Right ventricle myocardium inferior (tissue), 1 donor: ENCODE data around the gene ZNF764. TPM values are rescaled to one million over a fixed set of nuclear protein-coding genes. Genes with fewer than 3 reads are reported as not detected.
A peak's percentile ranks its signal among the peaks of the same experiment; 100 is the strongest.
"Not testable (repeated sequence)": the region's sequence is repeated elsewhere in the genome, so short reads cannot be mapped to it uniquely, and the experiment has no call there.

Experiments used
- ATAC-seq: fragments of 200-7000 bp; cut with Tn5 transposase; one replicate; pipeline ENCODE4 v1.9.1; 2020; ENCODE audit warnings: mild to moderate bottlenecking, moderate library complexity
- DNase-seq: peaks from one replicate; pipeline ENCODE4 v3.0.0; 2021; ENCODE audit errors: missing footprints
- intact Hi-C: fragments of 100-400 bp; cut with DNase I; formaldehyde crosslinking; loops from one replicate; pipeline ENCODE4 v1.11.0; 2022
- total RNA-seq: library from RNA; stranded (reverse); fragmentation: NEBNext Ultra II Directional; extraction: Animal tissue kit (Norgen Biotek cat#: 25700); gene quantifications from one replicate; pipeline ENCODE4 v1.2.1, GENCODE V29; 2021
- donor health status: DM: no; HTN: yes; CAD: no; lungs with severe emphysema.

Gene ZNF764
- total RNA-seq, 1 donor from 2014 or later, result 10.0 TPM

DNA sequence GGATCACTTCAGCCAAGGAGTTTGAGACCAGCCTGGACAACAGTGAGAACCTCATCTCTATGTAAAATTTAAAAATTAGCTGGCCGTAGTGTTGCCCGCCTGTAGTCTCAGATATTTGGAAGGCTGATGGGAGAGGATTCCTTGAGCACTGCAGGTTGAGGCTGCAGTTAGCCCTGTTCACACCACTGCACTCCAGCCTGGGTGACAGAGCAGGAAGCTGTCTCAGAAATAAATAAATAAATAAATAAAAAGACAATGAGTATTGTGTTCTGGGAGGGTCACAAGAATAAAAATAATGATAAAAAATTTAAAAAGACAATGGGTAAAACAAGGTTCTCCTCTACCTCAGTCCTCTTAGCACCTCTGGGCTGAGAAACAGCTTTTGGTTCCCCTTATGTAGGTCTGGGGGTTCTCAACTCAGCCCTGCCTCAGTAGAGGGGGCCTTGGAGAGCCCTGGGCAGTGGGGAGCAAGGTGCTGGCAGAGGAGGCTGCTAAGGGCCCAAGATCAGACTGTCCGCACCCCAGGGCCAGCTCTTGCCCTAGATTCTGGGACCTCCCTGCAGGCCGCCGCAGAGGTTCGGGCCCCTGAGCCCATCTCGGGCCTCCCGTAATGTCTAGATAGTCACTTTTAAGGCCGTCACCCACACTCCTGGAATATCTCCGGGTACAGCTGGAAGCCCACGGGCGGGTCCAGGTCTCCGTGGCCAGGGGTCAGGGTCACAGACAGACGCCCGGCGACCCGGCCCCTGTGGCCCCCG lies 3.4 kb downstream of the ZNF764 start:
- DNase-seq (no peak), ATAC-seq (no peak)
- intact Hi-C loops, result no loop called here

DNA sequence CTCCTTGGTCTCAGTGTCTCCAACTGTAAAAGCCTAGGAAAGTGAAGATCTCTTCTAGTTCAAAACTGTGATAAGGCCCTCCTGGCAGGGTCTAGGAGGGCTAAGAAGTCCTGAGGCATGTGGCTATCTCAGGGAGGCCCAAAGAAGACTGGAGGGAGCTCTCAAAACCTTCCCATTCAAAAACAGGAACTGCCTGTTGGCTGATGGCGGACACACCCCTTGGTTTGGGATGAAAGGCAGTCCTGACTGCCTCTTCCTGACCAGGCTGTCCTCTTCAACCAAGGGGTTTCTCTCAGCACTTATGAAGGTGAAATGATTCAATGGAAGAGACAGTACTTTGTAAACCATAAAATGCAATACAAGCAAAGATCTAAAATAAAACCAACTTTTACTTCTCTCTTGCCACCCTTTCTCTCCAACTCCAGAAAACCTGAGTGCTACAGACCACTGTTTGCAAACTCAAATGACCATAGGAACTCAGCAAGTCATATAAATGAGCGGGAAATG lies 4.7 kb downstream of the ZNF764 start:
- intact Hi-C loops, result no loop called here
- ATAC-seq (no peak), DNase-seq (no peak)

DNA sequence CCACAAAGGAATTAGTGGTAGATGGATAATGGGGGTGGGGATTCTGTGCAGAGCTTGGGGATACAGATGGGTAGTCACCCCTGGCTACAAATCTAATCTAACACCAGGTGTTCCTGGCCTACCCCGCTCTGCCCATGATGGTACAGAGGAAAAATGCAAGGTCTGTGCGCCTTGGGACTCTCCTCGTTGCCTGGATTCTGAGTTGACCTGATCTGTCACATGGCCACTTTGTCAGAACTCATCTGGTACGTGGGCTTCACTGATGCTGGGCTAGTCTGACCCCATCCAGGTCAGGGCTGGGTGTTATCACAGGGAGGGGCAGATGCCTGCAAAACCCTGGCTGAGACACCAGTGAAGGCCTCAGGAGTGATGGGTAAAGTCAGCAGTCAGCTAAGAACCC lies 5.2 kb downstream of the ZNF764 start:
- DNase-seq, result no peak
- intact Hi-C loops, result no loop called here
- no peak for ATAC-seq

DNA sequence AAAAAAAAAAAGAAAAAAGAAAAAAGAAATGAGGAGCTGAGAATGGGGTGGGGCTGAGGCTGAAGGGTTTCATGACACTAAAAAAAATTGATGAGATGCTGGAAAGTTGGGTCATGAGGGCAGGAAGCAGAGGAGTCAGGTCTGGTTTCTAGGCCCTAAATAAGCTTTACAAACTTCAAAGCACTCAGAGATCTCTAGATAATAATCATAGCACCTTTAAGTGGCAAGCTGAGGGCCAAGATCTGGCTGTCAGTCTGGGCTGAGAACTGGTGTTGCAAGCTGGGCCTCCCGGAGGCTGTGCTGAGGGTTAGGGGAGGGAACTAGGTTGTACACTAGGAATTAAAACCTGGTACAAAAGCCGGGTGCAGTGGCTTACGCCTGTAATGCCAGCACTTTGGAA lies 6.4 kb downstream of the ZNF764 start:
- no peak for DNase-seq
- ATAC-seq, result no peak
- intact Hi-C loops, result no loop called here

DNA sequence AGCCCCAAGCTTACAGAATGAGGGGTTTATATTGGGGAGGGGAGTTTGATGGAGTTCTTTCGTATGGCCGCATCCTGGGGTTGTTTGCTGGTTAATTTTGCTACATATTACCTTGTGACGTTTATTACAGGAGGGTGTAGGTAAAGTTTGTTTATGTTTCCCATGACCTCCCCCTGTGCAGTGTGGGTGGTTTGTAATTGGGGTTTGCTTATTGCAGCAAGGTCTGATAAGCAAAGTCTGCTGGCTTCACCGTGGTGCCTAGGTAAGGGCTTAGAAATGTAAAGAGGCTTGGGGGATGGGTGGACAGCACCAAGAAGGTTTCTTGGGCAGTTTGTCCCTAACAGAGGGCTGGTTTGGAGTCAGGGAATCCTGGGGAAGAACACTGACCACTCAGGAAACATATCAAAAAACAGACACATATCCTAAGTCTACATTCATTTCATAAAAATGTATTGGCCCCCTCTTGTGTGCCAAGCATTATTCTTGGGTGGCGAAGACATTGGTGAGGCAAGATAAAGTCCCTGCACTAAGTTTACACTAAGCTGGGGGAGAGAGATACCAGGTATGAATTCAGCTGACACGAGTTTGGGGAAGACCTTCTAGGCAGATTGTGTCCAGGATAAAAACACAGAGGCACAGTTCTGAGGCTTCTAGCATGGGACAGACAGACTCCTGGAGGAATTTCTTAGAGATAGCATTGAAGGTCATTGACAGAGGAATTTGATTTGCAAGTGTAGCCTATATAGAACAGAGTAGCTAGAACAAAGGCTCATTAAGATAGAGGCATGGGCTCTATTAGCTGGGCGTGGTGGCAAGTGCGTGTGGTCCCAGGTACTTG lies 9.5 kb downstream of the ZNF764 start:
- ATAC-seq (peak; percentile 18), DNase-seq (no peak)
- intact Hi-C loops, result no loop called here

DNA sequence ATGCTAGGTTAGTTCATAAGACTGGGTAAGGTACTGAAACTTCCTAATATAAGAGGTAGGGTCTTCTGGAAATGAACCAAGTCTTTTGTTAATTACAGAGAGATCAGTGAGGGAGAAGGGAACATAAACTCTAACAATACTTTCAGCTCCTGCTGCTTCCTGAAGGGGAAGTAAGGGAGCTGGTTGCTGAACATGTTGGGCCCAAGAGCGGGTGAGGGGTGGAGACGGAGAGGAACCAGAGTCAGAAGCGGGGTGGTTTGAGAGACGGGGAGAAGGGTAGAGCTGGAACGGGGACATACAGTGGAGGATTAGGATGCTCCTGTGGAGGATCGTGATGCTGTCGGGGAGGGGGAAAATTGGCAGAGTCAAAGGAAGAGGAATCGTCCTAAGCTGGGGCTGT lies 12.1 kb downstream of the ZNF764 start:
- no peak for ATAC-seq
- intact Hi-C loops, result no loop called here
- DNase-seq, result no peak

DNA sequence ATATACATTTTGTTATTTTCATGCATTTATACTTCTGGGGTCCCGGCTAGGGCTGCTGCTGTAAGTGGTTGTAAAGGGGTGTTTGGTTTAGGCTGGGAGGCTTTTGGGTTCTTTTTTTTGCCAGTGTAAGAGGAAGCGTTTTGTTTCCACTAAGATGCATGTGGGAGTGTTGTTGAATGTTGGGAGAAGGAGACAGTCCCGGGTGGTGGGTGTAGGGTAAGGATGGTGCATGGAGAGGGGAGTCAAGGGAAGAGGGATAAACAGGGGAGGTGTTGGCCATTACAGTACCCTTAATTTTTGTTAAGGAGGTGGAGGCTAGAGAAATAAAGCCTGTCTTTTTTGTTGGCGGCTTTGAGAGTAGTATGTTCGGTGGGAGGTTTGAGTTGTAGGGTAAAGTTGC lies 15.1 kb downstream of the ZNF764 start:
- ATAC-seq, result no peak
- intact Hi-C loops, result no loop called here
- no peak for DNase-seq

DNA sequence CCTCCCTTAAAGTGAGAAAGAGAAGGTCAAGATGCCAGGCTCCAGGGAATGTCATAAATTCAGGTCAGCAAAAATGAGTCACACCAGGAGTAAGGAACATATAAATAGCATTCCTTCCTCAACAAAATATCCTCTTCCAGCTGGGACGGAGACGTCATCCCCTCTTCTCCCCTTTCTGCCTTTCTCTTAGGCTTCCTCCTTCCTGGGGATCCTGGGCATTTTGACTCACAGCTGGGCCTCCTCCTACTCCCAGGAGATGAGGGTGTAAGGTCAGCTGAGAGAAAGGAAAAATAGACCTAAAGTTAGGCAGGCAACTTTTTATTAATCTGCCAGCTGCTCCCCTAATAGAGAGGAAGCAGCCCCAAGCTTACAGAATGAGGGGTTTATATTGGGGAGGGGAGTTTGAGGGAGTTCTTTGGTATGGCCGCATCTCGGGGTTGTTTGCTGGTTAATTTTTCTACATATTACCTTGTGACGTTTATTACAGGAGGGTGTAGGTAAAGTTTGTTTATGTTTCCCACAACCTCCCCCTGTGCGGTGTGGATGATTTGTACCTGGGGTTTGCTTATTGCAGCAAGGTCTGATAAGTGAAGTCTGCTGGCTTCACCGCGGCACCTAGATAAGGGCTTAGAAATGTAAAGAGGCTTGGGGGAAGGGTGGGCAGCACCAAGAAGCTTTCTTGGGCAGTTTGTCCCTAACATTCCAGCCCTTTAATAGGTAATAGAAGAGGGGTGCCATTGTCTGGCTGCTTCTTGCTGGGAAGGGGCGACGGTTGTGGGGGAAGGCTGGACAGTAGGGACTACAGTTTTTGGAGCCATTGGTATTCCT lies 16.5 kb downstream of the ZNF764 start:
- no peak for ATAC-seq

DNA sequence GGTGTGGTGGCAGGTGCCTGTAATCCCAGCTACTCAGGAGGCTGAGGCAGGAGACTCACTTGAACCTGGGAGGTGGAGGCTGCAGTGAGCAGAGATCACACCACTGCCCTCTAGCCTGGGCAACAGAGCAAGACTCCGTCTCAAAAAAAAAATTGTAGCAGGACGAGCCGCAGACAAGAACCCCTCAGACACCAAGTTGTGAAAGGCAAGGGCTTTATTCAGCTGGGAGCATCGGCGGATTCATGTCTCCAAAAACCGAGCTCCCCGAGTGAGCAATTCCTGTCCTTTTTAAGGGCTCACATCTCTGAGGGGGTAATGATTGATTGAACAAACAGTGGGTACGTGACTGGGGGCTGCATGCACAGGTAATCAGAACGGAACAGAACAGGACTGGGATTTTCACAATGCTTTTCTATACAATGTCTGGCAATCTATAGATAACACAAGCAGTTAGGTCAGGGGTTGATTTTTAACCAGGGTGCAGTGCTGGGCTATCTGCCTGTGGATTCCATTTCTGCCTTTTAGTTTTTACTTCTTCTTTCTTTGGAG lies 17.2 kb downstream of the ZNF764 start:
- DNase-seq, ATAC-seq, intact Hi-C loops: not testable (repeated sequence)

More for the DNA sequence above, 16.5 kb downstream of the ZNF764 start:
- DNase-seq, result no peak
- intact Hi-C loops, result no loop called here

DNA sequence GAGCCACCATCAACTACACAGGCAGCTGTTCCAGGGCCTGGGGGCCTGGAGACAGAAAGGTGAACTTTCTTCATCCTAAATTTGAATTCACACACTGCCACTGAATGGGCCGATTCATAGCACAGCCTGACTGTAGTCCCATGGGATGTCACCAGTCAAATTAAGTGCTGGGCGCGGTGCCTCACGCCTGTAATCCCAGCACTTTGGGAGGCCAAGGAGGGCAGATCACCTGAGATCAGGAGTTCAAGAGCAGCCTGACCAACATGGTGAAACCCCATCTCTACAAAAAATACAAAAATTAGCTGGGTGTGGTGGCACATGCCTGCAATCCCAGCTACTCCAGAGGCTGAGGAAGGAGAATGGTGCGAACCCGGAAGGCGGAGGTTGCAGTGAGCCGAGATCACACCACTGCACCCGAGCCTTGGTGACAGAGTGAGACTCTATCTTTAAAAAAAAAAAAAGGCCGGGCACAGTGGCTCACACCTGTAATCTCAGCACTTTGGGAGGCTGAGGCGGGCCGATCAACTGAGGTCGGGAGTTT lies 18.1 kb downstream of the ZNF764 start:
- DNase-seq, ATAC-seq, intact Hi-C loops: not testable (repeated sequence)

DNA sequence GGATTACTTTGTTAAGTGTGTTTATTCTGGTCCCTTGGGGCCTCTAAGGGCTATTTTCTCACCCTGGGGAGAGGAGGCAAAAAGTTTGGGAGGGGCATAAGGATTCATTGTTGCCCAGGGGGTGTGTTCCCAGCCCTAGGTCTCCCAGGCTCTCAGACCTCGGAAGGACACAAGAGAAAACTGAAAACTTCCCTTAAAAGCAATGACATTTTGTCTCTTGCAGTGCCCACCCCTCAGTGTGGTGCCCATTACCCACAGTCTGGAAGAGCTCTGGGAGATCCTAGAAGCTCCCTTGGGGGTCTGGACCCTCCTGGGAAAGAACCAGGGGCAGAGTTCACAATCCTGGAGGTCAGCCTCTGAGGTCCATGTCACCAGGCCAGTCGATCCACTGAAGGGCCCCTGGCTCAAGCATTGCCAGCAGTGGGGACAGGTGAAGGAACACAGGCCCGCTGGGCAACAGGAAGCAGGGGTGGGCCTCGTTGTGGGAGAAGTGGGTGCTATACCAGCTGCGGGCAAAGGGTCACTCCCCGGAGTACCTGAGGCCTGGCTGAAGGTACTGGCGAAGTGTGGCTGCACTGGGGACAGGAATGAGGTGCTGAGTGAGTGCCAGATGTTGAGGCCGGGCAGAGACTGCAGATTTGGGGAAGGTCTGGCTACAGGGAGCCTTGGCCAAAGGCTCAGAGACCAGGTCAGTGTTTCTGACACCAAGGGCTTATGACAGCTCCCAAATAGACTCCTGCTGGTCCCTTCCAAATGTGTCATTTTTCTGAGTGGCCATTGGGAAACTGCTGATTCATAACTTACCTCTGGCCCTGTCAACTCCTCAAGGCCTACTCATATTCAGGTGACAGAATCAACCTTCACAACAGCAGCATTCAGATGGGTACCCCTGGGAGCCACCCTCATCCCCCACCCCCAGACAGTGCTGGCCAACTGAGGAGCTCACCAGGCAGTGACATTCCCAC lies 18.9 kb downstream of the ZNF764 start:
- intact Hi-C loops, result no loop called here
- ATAC-seq (peak; percentile 77), DNase-seq (no peak)

DNA sequence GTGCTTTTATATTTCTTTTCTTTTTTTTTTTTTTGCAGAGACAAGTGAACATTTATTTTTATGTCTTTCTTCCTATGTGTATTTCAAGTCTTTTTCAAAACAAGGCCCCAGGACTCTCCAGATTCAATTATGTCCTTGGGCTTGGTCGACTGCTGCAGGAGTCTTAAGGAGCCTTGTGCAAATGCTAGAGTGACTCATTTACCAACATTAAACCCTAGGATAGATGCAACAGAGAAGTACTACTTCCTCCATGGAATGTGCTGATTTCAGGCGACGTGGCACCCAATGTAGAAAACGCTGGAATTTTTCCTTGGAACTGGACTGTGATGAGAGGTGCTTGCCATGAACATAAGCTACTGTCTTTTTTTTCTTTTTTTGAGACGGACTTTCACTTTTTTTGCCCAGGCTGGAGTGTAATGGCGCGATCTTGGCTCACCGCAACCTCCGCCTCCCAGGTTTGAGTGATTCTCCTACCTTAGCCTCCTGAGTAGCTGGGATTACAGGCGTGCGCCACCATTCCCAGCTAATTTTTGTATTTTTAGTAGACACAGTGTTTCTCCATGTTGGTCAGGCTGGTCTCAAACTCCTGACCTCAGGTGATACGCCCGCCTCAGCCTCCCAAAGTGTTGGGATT lies 21.7 kb downstream of the ZNF764 start:
- intact Hi-C loops, DNase-seq, ATAC-seq: not testable (repeated sequence)

DNA sequence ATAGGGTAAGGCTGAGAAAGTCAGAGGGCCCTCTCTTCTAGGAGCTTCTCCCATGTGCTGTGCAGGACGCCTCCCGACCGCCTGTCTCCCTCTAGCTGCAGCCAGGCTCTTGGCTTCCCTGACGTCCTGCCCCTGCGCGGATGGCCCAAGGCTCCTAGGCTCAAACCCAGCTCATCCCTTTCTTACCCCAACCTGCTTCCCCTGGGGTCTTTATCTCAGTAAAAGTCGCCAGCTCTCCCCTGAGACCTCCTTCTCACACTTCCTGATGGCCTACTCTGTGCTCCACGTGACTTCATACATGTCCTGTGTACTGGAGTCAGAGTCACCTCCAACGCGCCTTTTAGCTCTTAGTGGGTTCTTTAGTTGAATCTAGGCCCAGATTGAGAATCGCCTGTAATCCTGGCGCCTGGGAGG lies 22.4 kb downstream of the ZNF764 start:
- peak; percentile 79 for DNase-seq
- intact Hi-C loops, result loop anchor here (1.0 kb wide), 2 partner anchors 23 to 36 kb away; partner anchors contain the start of genes ZNF688 and ZNF764
- ATAC-seq, result peak; percentile 66

DNA sequence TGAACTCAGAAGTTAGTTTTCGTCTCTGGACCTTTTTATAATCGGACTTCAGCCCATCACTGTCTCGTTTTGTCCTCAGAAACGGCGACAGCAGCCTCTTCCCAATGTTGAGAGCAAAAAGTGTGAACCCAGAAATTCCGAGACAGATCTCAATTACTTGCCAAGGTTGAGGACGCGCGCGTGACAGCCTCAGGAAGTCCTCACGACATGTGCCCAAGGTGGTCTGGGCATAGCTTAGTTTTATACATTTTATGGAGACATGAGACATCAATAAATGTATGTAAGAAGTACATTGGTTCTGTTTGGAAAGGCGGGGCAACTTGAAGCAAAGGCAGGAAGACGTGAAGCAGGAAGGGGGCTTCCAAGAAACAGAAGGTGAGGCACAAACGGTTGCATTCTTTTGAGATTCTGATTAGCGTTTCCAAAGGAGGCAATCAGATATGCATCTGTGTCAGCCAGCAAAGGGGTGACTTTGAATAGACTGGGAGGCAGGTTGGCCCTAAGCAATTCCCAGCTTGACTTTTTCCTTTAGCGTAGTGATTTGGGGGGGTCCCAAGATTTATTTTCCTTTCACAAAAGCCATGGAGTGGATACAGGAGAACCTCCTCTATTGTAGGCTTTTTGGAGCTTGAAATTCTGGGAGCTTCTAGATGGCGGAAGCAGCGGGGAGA lies 22.9 kb downstream of the ZNF764 start:
- intact Hi-C loops, result loop anchor here (1.0 kb wide), 2 partner anchors 23 to 36 kb away; partner anchors contain the start of genes ZNF688 and ZNF764
- DNase-seq (no peak), ATAC-seq (peak; percentile 0)

DNA sequence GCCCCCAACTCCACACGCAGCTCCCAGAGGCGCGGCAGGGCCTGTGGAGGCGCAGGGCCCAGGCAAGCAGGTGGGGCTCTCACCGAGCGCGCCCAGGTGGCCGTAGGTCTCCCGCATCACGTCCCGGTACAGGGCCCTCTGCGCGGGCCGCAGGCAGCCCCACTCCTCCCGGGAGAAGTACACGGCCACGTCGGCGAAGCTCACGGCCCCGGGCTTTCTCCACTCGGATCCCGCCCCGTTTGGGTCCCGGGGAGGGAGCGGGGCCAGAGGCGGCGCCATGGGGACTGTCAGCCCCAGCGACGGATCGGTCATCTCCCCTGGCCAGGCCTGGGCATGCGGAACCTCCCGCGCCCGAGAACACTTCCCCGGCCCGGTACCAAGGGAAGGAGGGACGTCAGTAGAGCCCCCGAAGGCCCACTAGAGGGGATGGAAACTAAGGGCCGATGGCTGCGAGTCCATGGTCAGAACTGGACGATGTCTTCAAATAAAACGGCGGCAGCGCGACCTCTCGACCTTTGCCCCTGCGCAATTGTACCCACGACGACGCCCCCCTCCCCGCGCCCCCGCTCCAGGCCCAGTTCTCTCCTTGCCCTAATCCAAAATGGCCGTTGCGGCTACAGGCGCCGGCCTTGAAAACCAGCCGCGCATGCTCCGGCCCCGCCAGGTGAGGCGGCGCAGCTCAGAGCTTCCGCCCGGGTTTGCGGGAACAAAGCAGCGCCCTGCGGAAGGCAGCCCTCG lies 23.6 kb downstream of the ZNF764 start, which contains the start of gene ZNF747:
Gene ZNF747, minus strand, starts transcription at position 491 of the 738 bp plus-strand sequence. Its CDS starts 179 bp downstream, at position 312.
- intact Hi-C loops, result loop anchor here (1.0 kb wide), 2 partner anchors 24 to 37 kb away; partner anchors contain the start of genes ZNF688 and ZNF764
- peak; percentile 95 for DNase-seq
- peak; percentile 90 for ATAC-seq
